ENCODE results near the gene MFSD12. TPM values are rescaled to one million over a fixed set of nuclear protein-coding genes. Genes with fewer than 3 reads are reported as not detected.
A peak's percentile ranks its signal among the peaks of the same experiment; 100 is the strongest.

MFSD12 gene
- total RNA-seq, 1 donor from 2014 or later: 80.9 TPM

- TF ChIP-seq CTCF (conservative IDR thresholded peaks at IDR 0.05): no peak
- H3K4me1 Mint-ChIP-seq (ENCODE audit: unreplicated experiment): no peaks in the 10 kb centered on the region
- H3K9me3 Mint-ChIP-seq: no peaks in the 10 kb centered on the region
- peak overlapping the region; percentile 50 for H3K27ac Mint-ChIP-seq
- H3K4me3 Mint-ChIP-seq: no peak overlapping the region
- no peaks in the 10 kb centered on the region for H3K36me3 Mint-ChIP-seq
- DNase-seq (ENCODE audit: extremely low spot score, unreplicated experiment): no peak
- H3K27me3 Mint-ChIP-seq: no peaks in the 10 kb centered on the region
Observed at GRCh38 chr19:3548606-3549005, 8.8 kb downstream of the MFSD12 start.

DNA sequence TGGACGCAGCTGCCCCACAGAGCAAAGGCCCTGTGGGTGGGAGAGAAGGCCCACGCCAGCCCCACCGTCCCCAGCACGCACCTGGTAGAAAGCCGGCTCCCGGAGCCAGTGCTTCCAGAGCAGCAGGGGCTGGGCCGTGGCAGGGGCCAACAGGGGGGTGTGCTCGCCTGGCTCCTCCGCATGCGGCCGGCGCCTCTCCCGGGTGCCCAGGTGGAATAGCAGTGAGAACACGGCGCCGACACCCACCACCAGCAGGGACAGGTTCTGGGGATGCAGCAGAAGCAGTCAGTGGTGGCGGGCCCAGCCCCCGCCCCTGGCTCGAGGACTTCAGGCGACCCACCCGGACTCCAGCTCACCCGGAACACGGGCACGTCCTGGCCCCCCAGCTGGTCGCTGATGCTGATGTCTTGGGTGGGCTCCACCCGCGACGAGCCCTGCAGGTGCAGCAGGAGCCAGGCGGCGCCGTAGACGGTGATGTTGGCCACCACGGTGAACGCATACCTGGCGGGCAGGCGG, 9.6 kb downstream of the MFSD12 start:
- H3K9me3 Mint-ChIP-seq: no peaks in the 10 kb centered on the region
- H3K27ac Mint-ChIP-seq: no peak overlapping the region
- H3K4me1 Mint-ChIP-seq (ENCODE audit: unreplicated experiment): no peaks in the 10 kb centered on the region
- peak; percentile 8 for TF ChIP-seq CTCF (conservative IDR thresholded peaks at IDR 0.05)
- no peaks in the 10 kb centered on the region for H3K27me3 Mint-ChIP-seq
- DNase-seq (ENCODE audit: extremely low spot score, unreplicated experiment): no peak
- H3K4me3 Mint-ChIP-seq: no peak overlapping the region
- no peaks in the 10 kb centered on the region for H3K36me3 Mint-ChIP-seq

DNA sequence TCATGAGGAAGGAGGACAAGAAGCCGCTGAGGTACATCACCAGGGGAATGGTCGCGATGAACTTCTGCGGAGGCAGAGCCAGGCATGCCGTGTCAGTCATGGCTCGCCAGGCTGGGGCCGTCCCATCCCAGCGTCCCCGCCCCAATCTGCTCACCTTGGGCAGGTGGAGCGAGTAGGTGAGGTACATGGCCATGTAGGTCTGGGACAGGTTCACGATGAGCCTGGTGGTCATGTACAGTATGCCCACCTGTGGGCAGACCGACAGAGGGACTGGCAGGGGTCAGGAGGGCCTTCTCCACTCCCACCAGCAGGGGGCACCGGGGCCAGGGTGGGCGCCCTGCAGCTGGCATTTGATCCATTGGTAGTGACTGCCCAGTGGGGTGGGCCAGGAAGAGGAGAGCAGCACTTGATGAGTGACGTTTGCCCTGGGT, 10.1 kb downstream of the MFSD12 start:
- H3K27me3 Mint-ChIP-seq: no peaks in the 10 kb centered on the region
- H3K9me3 Mint-ChIP-seq: no peaks in the 10 kb centered on the region
- no peak for DNase-seq (ENCODE audit: extremely low spot score, unreplicated experiment)
- H3K4me1 Mint-ChIP-seq (ENCODE audit: unreplicated experiment): no peaks in the 10 kb centered on the region
- no peak overlapping the region for H3K27ac Mint-ChIP-seq
- no peaks in the 10 kb centered on the region for H3K36me3 Mint-ChIP-seq
- H3K4me3 Mint-ChIP-seq: no peak overlapping the region
- TF ChIP-seq CTCF (conservative IDR thresholded peaks at IDR 0.05): peak; percentile 70

DNA sequence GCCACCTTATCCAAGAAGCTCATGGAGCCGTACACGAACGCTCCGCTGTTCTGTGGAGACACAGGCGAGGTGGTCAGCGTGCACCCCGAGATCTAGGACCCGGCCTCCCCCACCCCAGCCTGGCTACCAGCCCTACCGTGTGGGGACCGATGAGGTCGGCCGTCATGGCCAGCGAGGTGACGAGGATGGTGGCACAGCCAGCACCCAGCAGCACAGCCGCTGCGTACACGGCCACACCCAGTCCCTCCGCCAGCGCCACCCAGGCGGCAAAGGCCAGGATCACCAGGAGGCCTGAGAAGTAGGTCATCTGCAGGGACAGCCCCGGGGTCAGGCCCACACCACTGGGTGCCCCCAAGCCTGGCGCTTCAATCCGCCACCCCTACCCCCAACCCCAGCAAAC, 11.3 kb downstream of the MFSD12 start:
- no peaks in the 10 kb centered on the region for H3K4me1 Mint-ChIP-seq (ENCODE audit: unreplicated experiment)
- no peaks in the 10 kb centered on the region for H3K27me3 Mint-ChIP-seq
- H3K4me3 Mint-ChIP-seq: no peak overlapping the region
- no peaks in the 10 kb centered on the region for H3K9me3 Mint-ChIP-seq
- no peak for DNase-seq (ENCODE audit: extremely low spot score, unreplicated experiment)
- no peak for TF ChIP-seq CTCF (conservative IDR thresholded peaks at IDR 0.05)
- H3K27ac Mint-ChIP-seq: no peak overlapping the region
- H3K36me3 Mint-ChIP-seq: no peaks in the 10 kb centered on the region

GRCh38 chr19:3545669-3546034, 11.7 kb downstream of the MFSD12 start:
- no peak for TF ChIP-seq CTCF (conservative IDR thresholded peaks at IDR 0.05)
- Mint-ChIP-seq H3K4me3 (no peak overlapping the region), H3K27ac (peak overlapping the region; percentile 34), H3K27me3 (no peaks in the 10 kb centered on the region), H3K36me3 (no peaks in the 10 kb centered on the region), H3K9me3 (no peaks in the 10 kb centered on the region), H3K4me1 (ENCODE audit: unreplicated experiment) (no peaks in the 10 kb centered on the region)
- no peak for DNase-seq (ENCODE audit: extremely low spot score, unreplicated experiment)

Data from type B pancreatic cell (in vitro differentiated cells).